Naive thymus-derived CD4-positive, alpha-beta T cell (primary cell): ENCODE measurements around the gene LIPF. TPM values are rescaled to one million over a fixed set of nuclear protein-coding genes. Genes with fewer than 3 reads are reported as not detected.
"Not testable (repeated sequence)": the region's sequence is repeated elsewhere in the genome, so short reads cannot be mapped to it uniquely, and the experiment has no call there.

Experiments used
- ATAC-seq: fragments of 150-1000 bp; cut with Tn5 transposase; 2 replicates; pipeline ENCODE4 v1.10.0; 2021; ENCODE audit warnings: mild to moderate bottlenecking, moderate library complexity
- CTCF ChIA-PET: fragments of 350-600 bp; sonication (Branson Sonifier 250); formaldehyde crosslinking; loops from one replicate; lab custom pipeline; 2021; ENCODE audit warnings: antibody characterized with exemption; lab: Charles Lee
- POLR2A ChIA-PET: fragments of 350-600 bp; sonication (Branson Sonifier 250); formaldehyde crosslinking; loops from one replicate; lab custom pipeline; 2021; ENCODE audit warnings: antibody characterized with exemption, inconsistent platforms; lab: Charles Lee
- DNase-seq, 9 donors: peaks; one replicate each; pipeline versions ENCODE4 v3.0.0 to v3.0.0-alpha.2; 2020 to 2022; ENCODE audit warnings: mixed read lengths in 1 of 9
- H3K27ac ChIP-seq: one replicate; pipeline ENCODE4 v1.7.0; 2013; ENCODE audit warnings: mild to moderate bottlenecking, low read depth, low read length, moderate library complexity
- H3K27me3 ChIP-seq, 2 donors: one replicate each; pipeline ENCODE4 v1.7.0; 2013; ENCODE audit warnings: low read length in 2 of 2, mild to moderate bottlenecking in 2 of 2, moderate library complexity in 2 of 2; ENCODE audit not compliant: control insufficient read depth in 2 of 2, insufficient read depth in 2 of 2
- H3K36me3 ChIP-seq, 3 experiments: 1 replicate in 2 of 3; 2 replicates in 1 of 3; pipeline ENCODE4 v1.7.0; 2013; ENCODE audit warnings: low read length in 3 of 3, mild to moderate bottlenecking in 3 of 3, moderate library complexity in 1 of 3; ENCODE audit not compliant: insufficient read depth in 3 of 3, control insufficient read depth in 2 of 3
- H3K4me1 ChIP-seq, 2 donors: one replicate each; pipeline ENCODE4 v1.7.0; 2013; ENCODE audit warnings: low read length in 2 of 2, mild to moderate bottlenecking in 2 of 2, moderate library complexity in 1 of 2; ENCODE audit not compliant: control insufficient read depth in 2 of 2, insufficient read depth in 2 of 2
- H3K4me3 ChIP-seq: 2 replicates; pipeline ENCODE4 v1.7.0; 2013; ENCODE audit warnings: mild to moderate bottlenecking, low read length
- H3K9me3 ChIP-seq, 3 experiments: 1 replicate in 2 of 3; 2 replicates in 1 of 3; pipeline ENCODE4 v1.7.0; 2013; ENCODE audit warnings: low read length in 3 of 3; ENCODE audit not compliant: control insufficient read depth in 2 of 3
- H3K27ac Mint-ChIP-seq, 9 donors: one replicate each; pipeline ENCODE4 v1.8.0; 2020 to 2022; ENCODE audit warnings: mixed read lengths in 9 of 9, mild to moderate bottlenecking in 8 of 9, moderate library complexity in 5 of 9, inconsistent platforms in 2 of 9
- H3K27me3 Mint-ChIP-seq, 5 donors: one replicate each; pipeline ENCODE4 v1.8.0; 2021 to 2022; ENCODE audit warnings: mixed read lengths in 5 of 5, mild to moderate bottlenecking in 1 of 5
- H3K36me3 Mint-ChIP-seq, 5 donors: one replicate each; pipeline ENCODE4 v1.8.0; 2020 to 2022; ENCODE audit warnings: mixed read lengths in 5 of 5, mild to moderate bottlenecking in 3 of 5, inconsistent platforms in 1 of 5
- H3K4me1 Mint-ChIP-seq, 7 donors: one replicate each; pipeline ENCODE4 v1.8.0; 2020 to 2022; ENCODE audit warnings: mixed read lengths in 7 of 7, mild to moderate bottlenecking in 3 of 7, inconsistent platforms in 1 of 7
- H3K4me3 Mint-ChIP-seq, 10 donors: one replicate each; pipeline ENCODE4 v1.8.0; 2020 to 2022; ENCODE audit warnings: mild to moderate bottlenecking in 10 of 10, mixed read lengths in 10 of 10, moderate library complexity in 6 of 10, inconsistent platforms in 2 of 10
- H3K9me3 Mint-ChIP-seq, 11 donors: one replicate each; pipeline ENCODE4 v1.8.0; 2020 to 2022; ENCODE audit warnings: mixed read lengths in 11 of 11, mild to moderate bottlenecking in 4 of 11, inconsistent platforms in 1 of 11, moderate library complexity in 1 of 11
- intact Hi-C, 2 donors: fragments of 100-400 bp; cut with micrococcal nuclease; formaldehyde crosslinking; loops; one replicate each; pipeline ENCODE4 v1.15.1; 2023
- polyA plus RNA-seq, 2 donors: library from polyadenylated mRNA; unstranded; fragments of 300-500 nt; fragmentation: Illumina TruSeq; gene quantifications; one replicate each; pipeline ENCODE4 v1.2.3, GENCODE V29; 2021
- total RNA-seq, 6 experiments: library from RNA in 5 of 6; stranded (reverse) in 5 of 6; gene quantifications; 1 replicate in 5 of 6; 2 replicates in 1 of 6; pipeline ENCODE4 v1.2.3 and lab custom pipeline; 2021 to 2026

The LIPF gene
- total and polyA plus RNA-seq, 7 experiments from 2014 or later, result not detected

DNA sequence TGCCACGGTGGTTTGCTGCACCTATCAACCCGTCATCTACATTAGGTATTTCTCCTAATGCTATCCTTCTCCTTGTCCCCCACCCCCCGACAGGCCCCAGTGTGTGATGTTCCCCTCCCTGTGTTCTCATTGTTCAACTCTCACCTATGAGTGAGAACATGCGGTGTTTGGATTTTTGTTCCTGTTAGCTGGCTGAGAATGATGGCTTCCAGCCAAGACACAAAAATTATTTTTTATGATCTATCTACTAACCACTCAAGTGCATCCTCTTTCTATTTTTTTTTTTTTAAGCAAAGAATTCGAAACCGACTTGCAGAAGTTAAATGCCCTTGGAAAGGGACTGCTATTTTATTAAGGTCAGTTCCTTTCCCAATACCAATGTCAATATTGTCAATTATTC, 45.1 kb downstream of the LIPF start:
- H3K27me3 Mint-ChIP-seq, result peaks cover 0 to 37% (median 0%) of the 10 kb centered on the region in 5 donors
- intact Hi-C loops, result not testable (repeated sequence)

DNA sequence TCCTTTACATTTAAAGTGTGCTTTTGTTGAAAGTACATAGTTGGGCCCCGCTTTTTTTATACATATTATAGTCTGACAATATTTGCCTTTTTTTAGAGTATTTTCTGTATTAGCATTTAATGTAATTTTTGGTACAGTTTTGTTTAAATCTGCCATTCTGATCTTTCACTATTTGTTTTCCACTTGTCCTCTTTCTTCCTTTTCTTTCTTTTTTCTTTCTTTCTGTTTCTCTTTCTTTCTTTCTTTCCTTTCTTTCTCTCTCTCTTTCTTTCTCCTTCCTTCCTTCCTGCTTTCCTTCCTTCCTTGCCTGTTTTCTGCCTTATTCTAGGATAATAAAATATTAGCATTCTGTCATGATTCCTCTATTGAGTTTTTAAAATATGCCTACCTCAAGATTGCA, 51.3 kb downstream of the LIPF start:
- H3K36me3 ChIP-seq, result no peaks in the 10 kb centered on the region
- no peaks in the 10 kb centered on the region for H3K9me3 ChIP-seq
- no peaks in the 10 kb centered on the region for H3K27me3 ChIP-seq
- no peaks in the 10 kb centered on the region for H3K36me3 Mint-ChIP-seq
- peaks cover 0 to 37% (median 9%) of the 10 kb centered on the region in 5 donors for H3K27me3 Mint-ChIP-seq
- no peaks in the 10 kb centered on the region for H3K4me1 Mint-ChIP-seq
- ATAC-seq (no peak), DNase-seq (no peak)
- no peak overlapping the region for H3K4me3 ChIP-seq
- no peaks in the 10 kb centered on the region for H3K4me1 ChIP-seq
- ChIA-PET POLR2A (no interaction called here), CTCF (no interaction called here)
- no peak overlapping the region for H3K27ac ChIP-seq
- H3K9me3 Mint-ChIP-seq, result no peaks in the 10 kb centered on the region
- no peak overlapping the region for H3K4me3 Mint-ChIP-seq
- no peak overlapping the region for H3K27ac Mint-ChIP-seq
- intact Hi-C loops, result no loop called here

More for the DNA sequence above, 45.1 kb downstream of the LIPF start:
- H3K36me3 Mint-ChIP-seq, ATAC-seq, DNase-seq, H3K27me3 ChIP-seq, H3K27ac ChIP-seq, H3K4me3 ChIP-seq, H3K4me1 Mint-ChIP-seq, H3K4me3 Mint-ChIP-seq, H3K36me3 ChIP-seq, H3K9me3 ChIP-seq, H3K27ac Mint-ChIP-seq, CTCF ChIA-PET, POLR2A ChIA-PET, H3K4me1 ChIP-seq, H3K9me3 Mint-ChIP-seq: not testable (repeated sequence)

DNA sequence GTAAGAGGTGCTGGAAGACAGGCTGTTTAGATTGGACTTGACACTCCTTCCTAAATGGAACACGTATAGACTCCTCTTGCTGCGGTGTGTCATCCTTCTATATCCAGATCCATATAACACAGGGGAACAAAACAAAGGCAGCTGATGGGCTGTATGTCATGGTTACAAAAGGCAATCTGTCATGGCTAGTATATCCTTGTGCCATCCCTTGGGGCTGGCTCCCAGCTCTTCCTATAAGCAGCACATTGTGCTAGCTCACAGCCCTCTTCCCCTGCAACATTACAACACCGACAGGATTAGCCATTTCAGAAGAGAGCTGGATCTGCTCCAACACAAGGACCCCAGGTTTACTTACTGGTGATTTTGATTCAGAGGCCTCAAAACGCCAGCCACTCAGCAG, 57.1 kb downstream of the LIPF start:
- POLR2A ChIA-PET, result no interaction called here
- Mint-ChIP-seq H3K36me3 (no peaks in the 10 kb centered on the region), H3K27ac (no peak overlapping the region), H3K9me3 (no peaks in the 10 kb centered on the region), H3K4me1 (peaks cover 0 to 8% (median 0%) of the 10 kb centered on the region in 7 donors), H3K4me3 (no peak overlapping the region), H3K27me3 (peaks cover 0 to 27% (median 7%) of the 10 kb centered on the region in 5 donors)
- ATAC-seq (no peak), DNase-seq (no peak)
- Histone ChIP-seq H3K4me1 (no peaks in the 10 kb centered on the region), H3K27ac (no peak overlapping the region), H3K27me3 (no peaks in the 10 kb centered on the region), H3K9me3 (no peaks in the 10 kb centered on the region), H3K36me3 (no peaks in the 10 kb centered on the region), H3K4me3 (no peak overlapping the region)
- CTCF ChIA-PET, result no interaction called here
- intact Hi-C loops, result no loop called here

DNA sequence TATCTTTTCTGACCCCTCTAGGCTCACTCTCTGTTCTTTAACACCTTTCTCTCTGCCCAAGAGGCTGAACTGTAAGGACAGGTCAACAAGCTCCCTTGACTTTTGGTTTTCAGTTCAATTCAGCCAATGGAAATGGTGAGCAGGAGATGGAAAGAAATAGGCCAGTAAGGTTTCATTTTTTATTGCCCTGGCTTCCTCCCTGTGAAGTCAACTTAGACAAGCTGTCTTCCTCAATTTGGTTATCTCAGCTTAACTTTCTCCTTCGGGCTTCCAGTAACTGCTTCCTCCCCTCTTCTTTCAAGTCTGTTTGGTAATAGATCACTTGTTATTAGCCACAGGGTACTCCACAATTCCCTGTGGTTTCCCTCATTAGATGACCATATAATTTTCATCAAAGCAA, 61.6 kb downstream of the LIPF start:
- Mint-ChIP-seq H3K36me3 (no peaks in the 10 kb centered on the region), H3K27ac (no peak overlapping the region), H3K4me1 (peaks cover 0 to 8% (median 0%) of the 10 kb centered on the region in 7 donors), H3K27me3 (peaks cover 0 to 13% (median 0%) of the 10 kb centered on the region in 5 donors), H3K4me3 (no peak overlapping the region), H3K9me3 (no peaks in the 10 kb centered on the region)
- no peaks in the 10 kb centered on the region for H3K27me3 ChIP-seq
- H3K4me3 ChIP-seq, result no peak overlapping the region
- POLR2A ChIA-PET, result no interaction called here
- intact Hi-C loops, result no loop called here
- no peaks in the 10 kb centered on the region for H3K9me3 ChIP-seq
- H3K27ac ChIP-seq, result no peak overlapping the region
- no peak for ATAC-seq
- H3K4me1 ChIP-seq, result no peaks in the 10 kb centered on the region
- DNase-seq, result no peak
- no peaks in the 10 kb centered on the region for H3K36me3 ChIP-seq
- CTCF ChIA-PET, result interaction anchor here (0.6 to 0.7 kb wide), 2 partner anchors 33 to 935 kb away, joined by 3 read pairs; no protein-coding TSS in a partner anchor

DNA sequence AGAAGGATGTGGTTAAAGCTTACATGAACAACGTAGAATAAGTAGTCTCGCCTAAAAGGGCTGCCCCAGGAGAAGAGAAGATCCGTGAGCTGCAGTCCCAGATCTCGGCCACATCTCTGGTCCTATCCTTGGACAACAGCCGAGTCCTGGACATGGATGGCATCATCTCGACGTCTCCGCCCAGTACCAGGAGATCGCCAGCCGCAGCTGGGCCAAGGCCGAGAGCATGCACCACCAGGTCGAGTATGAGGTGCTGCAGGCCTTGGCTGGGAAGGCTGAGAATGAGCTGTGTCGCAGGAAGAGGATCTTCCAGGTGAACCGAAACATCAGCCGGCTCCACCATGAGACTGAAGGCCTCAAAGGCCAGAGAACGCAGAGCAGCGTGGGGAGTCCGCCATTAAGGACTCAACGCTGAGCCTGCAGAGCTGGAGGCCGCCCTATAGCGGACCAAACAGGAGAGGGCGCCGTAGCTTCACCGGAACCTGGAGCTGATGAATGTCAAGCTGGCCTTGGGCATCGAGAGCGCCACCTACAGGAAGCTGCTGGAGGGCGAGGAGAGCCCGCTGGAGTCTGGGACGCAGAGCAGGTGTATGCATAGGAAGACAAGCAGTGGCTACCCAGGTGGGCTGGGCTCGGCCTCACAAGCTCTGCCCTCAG, 64.0 kb downstream of the LIPF start:
- DNase-seq, result peak in 2 of 9 donors; percentile 10 to 51
- no peaks in the 10 kb centered on the region for H3K9me3 ChIP-seq
- Mint-ChIP-seq H3K27me3 (peaks cover 0 to 8% (median 0%) of the 10 kb centered on the region in 5 donors), H3K36me3 (no peaks in the 10 kb centered on the region), H3K9me3 (no peaks in the 10 kb centered on the region), H3K27ac (no peak overlapping the region), H3K4me1 (peaks cover 0 to 8% (median 0%) of the 10 kb centered on the region in 7 donors), H3K4me3 (no peak overlapping the region)
- intact Hi-C loops, result no loop called here
- ChIA-PET CTCF (interaction anchor here (1.2 to 1.3 kb wide), 2 partner anchors 40 to 108 kb away, joined by 3 read pairs; no protein-coding TSS in a partner anchor), POLR2A (no interaction called here)
- no peak overlapping the region for H3K4me3 ChIP-seq
- H3K4me1 ChIP-seq, result no peaks in the 10 kb centered on the region
- ATAC-seq, result peak; percentile 48
- no peaks in the 10 kb centered on the region for H3K36me3 ChIP-seq
- H3K27me3 ChIP-seq, result peaks cover 0 to 3% of the 10 kb centered on the region in 2 donors
- H3K27ac ChIP-seq, result no peak overlapping the region

Other genes with a start within 250 kb of the LIPF start
- gene RNLS, start 81.1 kb upstream of the LIPF start, total RNA-seq, result 1 to 10 TPM; 1.5 to 3.6 (median 2.9) TPM
- gene RNLS, start 81.1 kb upstream of the LIPF start, polyA plus RNA-seq, result 1 to 10 TPM; 3.9 to 4.0 TPM
- under 1 TPM in 3 of 5 experiments, not detected in 2; 0.19 to 0.43 (median 0.32) TPM for gene LIPJ, start 77.7 kb upstream of the LIPF start, total RNA-seq
- gene LIPJ, start 77.7 kb upstream of the LIPF start, polyA plus RNA-seq, result not detected
- gene LIPK, start 41.8 kb downstream of the LIPF start, total RNA-seq, result not detected
- gene LIPK, start 41.8 kb downstream of the LIPF start, polyA plus RNA-seq, result not detected
- 1 to 10 TPM in 1 of 5 experiments, under 1 TPM in 1, not detected in 3; 0.34 to 5.1 TPM for gene LIPN, start 95.6 kb downstream of the LIPF start, total RNA-seq
- not detected for gene LIPN, start 95.6 kb downstream of the LIPF start, polyA plus RNA-seq
- gene LIPM, start 138.3 kb downstream of the LIPF start, total RNA-seq, result not detected
- under 1 TPM in 1 of 2 donors, not detected in 1; 0.21 TPM for gene LIPM, start 138.3 kb downstream of the LIPF start, polyA plus RNA-seq
- gene ANKRD22, start 187.4 kb downstream of the LIPF start, total RNA-seq, result under 1 TPM in 4 of 5 experiments, not detected in 1; 0.32 to 0.59 (median 0.40) TPM
- 1 to 10 TPM in 1 of 2 donors, under 1 TPM in 1; 0.54 to 1.2 TPM for gene ANKRD22, start 187.4 kb downstream of the LIPF start, polyA plus RNA-seq
- gene STAMBPL1, start 215.8 kb downstream of the LIPF start, total RNA-seq, result 10 to 100 TPM; 29.5 to 57.7 (median 38.9) TPM
- 10 to 100 TPM; 12.5 to 13.0 TPM for gene STAMBPL1, start 215.8 kb downstream of the LIPF start, polyA plus RNA-seq